Choroid plexus epithelial cell (primary cell): ENCODE data around the gene HDAC11.
A peak's percentile ranks its signal among the peaks of the same experiment; 100 is the strongest.
"Not testable (repeated sequence)": the region's sequence is repeated elsewhere in the genome, so short reads cannot be mapped to it uniquely, and the experiment has no call there.

Experiments used
- DNase-seq: peaks from one replicate; pipeline ENCODE4 v3.0.0-alpha.2; 2010; ENCODE audit warnings: low read depth
- H3K4me3 ChIP-seq: 2 replicates; pipeline ENCODE4 v1.5.1; 2011; ENCODE audit warnings: low read depth, mild to moderate bottlenecking, control low read depth, low read length, moderate library complexity
- TF ChIP-seq, protein P1 (sequence below): conservative IDR thresholded peaks from 2 replicates; pipeline ENCODE4 v1.5.1; 2011; ENCODE audit warnings: low read depth, mild to moderate bottlenecking, control low read depth, inconsistent platforms, low read length, moderate library complexity

HDAC11 gene

GRCh38 chr3:13480340-13481318, 523 bp downstream of the HDAC11 start:
- TF ChIP-seq, protein P1, sequence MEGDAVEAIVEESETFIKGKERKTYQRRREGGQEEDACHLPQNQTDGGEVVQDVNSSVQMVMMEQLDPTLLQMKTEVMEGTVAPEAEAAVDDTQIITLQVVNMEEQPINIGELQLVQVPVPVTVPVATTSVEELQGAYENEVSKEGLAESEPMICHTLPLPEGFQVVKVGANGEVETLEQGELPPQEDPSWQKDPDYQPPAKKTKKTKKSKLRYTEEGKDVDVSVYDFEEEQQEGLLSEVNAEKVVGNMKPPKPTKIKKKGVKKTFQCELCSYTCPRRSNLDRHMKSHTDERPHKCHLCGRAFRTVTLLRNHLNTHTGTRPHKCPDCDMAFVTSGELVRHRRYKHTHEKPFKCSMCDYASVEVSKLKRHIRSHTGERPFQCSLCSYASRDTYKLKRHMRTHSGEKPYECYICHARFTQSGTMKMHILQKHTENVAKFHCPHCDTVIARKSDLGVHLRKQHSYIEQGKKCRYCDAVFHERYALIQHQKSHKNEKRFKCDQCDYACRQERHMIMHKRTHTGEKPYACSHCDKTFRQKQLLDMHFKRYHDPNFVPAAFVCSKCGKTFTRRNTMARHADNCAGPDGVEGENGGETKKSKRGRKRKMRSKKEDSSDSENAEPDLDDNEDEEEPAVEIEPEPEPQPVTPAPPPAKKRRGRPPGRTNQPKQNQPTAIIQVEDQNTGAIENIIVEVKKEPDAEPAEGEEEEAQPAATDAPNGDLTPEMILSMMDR, result no peak
- peak; percentile 18 for DNase-seq
- peak overlapping the region; percentile 60 for H3K4me3 ChIP-seq

DNA sequence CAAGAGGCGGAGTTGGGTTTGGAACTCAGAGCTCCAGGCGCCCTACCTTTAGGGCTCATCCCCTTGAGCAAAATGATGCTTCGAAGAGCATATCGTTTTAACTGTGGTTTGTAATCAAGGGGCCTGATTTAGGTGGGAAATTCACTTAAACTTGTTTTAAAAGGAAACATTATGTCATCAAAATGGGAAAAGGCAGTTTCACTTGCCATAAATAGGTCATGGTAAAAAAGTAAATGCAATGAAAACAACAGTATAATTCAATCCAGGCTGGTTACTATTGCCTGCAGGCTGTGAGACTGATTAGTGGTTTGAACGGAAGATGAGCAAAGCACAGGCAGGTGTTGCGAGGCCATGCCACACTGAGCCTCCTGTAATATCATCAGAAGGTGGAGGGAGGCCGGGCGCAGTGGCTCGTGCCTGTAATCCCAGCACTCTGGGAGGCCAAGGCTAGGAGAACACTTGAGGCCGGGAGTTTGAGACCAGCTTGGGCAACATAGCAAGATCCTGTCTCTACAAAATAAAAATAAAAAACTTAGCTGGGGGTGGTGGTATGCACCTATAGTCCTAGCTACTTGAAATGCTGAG, 2.1 kb downstream of the HDAC11 start:
- DNase-seq, result no peak
- TF ChIP-seq, protein P1, result no peak
- no peak overlapping the region for H3K4me3 ChIP-seq

- TF ChIP-seq, protein P1, result no peak
- no peak for DNase-seq
Observed at GRCh38 chr3:13483286-13483685, 3.2 kb downstream of the HDAC11 start.

DNA sequence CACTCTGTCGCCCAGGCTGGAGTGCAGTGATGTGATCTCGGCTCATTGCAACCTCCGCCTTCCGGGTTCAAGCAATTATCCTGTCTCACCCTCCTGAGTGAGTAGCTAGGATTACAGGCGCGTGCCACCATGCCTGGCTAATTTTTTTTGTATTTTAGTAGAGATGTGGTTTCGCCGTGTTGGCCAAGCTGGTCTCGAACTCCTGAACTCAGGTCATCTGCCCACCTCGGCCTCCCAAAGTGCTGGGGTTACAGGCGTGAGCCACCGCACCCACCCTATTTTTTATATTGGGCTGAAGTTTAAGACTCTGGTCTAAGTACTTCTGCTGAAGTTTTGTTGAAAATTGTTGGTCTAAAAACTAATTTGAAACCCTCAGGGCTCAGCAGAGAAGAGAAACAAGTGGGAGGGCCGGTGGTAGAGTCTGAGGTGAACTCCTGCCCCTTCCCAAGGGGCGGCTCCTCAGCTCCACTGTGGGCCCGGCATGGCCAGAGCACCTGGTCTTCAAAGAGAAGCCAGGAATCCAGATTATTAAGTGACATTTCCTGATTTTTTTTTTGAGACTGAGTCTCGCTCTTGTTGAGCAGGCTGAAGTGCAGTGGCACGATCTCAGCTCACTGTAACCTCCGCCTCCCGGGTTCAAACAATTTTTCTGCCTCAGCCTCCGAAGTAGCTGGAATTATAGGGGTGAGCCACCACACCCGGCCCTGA, 4.0 kb downstream of the HDAC11 start:
- TF ChIP-seq, protein P1, result no peak
- DNase-seq, result no peak
- no peak overlapping the region for H3K4me3 ChIP-seq

More at GRCh38 chr3:13483286-13483685, 3.2 kb downstream of the HDAC11 start:
- H3K4me3 ChIP-seq, result no peak overlapping the region

- no peak overlapping the region for H3K4me3 ChIP-seq
- TF ChIP-seq, protein P1, result no peak
- peak; percentile 72 for DNase-seq
Observed at GRCh38 chr3:13484851-13485590, 4.9 kb downstream of the HDAC11 start.

DNA sequence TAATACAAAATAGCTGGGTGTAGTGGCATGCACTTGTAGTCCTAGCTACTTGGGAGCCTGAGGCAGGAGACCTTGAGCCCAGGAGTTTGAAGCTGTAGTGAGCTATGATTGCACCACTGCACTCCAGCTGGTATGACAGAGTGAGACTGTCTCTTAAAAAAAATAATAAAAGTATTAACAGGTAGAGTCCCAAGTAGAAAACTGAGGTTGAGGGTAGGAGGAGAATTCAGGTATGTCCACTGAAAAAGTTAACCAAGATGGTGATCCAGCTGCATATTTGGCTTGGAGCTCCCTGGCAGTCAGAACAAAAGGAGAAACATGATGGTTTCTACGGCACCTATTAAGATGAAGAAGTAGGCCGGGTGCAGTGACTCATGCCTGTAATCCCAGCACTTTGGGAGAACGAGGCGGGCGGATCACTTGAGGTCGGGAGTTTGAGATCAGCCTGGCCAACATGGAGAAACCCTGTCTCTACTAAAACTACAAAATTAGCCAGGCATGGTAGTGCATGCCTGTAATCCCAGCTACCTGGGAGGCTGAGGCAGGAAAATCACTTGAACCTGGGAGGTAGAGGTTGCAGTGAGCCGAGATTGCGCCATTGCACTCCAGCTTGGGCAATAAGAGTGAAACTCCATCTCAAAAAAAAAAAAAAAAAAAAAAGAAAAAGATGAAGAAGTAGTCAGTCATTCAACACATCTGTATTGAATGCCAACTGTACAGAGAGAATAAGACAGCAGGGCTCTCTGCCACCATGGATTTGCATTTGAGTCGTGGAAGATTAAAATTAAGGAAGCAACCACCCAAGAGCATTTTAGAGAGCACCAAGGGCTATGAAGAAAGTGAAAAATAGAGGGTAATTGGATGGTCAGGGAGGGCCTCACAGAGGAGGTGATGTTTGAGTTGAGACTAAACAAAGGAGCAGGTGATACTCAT, 5.8 kb downstream of the HDAC11 start:
- H3K4me3 ChIP-seq, result not testable (repeated sequence)
- peak; percentile 19 for DNase-seq
